Loucy (cell line): Measurements from ENCODE around the gene FAM83C.

Experiments
- CTCF ChIP-seq: fragments of 200-600 bp; sonication (generic); conservative IDR thresholded peaks from 2 replicates; pipeline ENCODE4 v1.5.1; 2014; ENCODE audit warnings: mild to moderate bottlenecking, antibody characterized with exemption, low read length
- EZH2phosphoT487 ChIP-seq: fragments of 200-600 bp; IDR thresholded peaks from 2 replicates; pipeline ENCODE4 v1.6.1; 2018; ENCODE audit warnings: antibody characterized with exemption, mild to moderate bottlenecking, moderate library complexity, borderline replicate concordance

- no peak for TF ChIP-seq CTCF
- TF ChIP-seq EZH2phosphoT487, result no peak
These were observed 3.4 kb upstream of the FAM83C start for GRCh38 chr20:35295674-35296073.
